ENCODE data around the gene HNRNPL. TPM values are rescaled to one million over a fixed set of nuclear protein-coding genes. Genes with fewer than 3 reads are reported as not detected.

HNRNPL gene
- total and polyA plus RNA-seq, 2 of the 8 experiments (the other 6 are each of a cell fraction or from before 2014, with no cell fraction given), result 404 to 779 TPM

DNA sequence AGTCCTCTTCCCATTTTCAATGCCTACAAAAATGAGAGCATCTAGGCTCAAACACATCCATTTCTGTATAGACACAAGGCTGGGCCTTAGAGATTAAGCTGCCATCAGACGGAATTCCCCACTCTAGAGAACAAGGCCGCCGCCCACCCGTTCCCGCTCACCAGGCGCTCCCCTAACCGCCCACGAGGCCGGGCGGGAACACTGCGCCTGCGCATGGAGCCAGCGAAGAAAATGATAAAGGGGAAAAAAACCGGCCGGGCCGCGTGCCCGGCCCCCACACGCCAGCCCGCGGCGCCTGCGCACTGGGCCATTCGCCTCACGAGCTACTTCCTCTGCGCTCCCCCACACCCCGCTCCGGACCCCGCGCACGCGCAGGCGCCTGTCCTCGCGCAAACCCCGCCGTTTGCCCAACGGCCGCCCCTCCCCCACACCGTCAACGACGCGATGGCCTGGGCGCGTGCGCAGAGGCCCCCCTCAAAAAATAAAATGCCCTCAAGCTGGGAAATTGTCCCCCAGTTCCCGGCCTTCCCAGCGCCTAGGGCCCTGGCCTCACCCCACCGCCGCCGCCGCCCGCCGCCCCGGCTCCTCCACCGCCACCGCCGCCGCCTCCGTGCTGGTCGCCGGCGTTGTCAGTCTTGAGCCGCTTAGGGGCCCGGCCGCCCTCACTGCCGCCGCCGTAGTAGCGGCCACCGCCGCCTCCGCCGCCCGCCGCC is 483 bp downstream of the HNRNPL start:
- H2BK120ac ChIP-seq (replicated peaks; ENCODE audit: low read depth, low read length), result peak overlapping the region; percentile 35
- peaks cover 22 to 45% of the 10 kb centered on the region in 2 experiments for H3K79me2 ChIP-seq (ENCODE audit: control insufficient read depth in 1 of 2, insufficient read depth in 2 of 2, low read length in 2 of 2)
- H3K9me3 ChIP-seq (ENCODE audit: insufficient read depth in 2 of 2, low read depth in 1 of 2, low read length in 1 of 2), result no peaks in the 10 kb centered on the region
- peaks cover 11% of the 10 kb centered on the region; the same call in 1 of the 2 replicates for H3K79me1 ChIP-seq (ENCODE audit: low read depth, low read length)
- 0 out of 2 replicates have a peak overlapping the region, but pooled peaks have one; percentile 72 for H2BK15ac ChIP-seq (ENCODE audit: low read length)
- H3K23me2 ChIP-seq (ENCODE audit: low read depth, low read length), result peaks cover 22% of the 10 kb centered on the region
- no peaks in the 10 kb centered on the region for H3K27me3 ChIP-seq (replicated peaks in 1 of 4; ENCODE audit: control insufficient read depth in 3 of 4, extremely low read depth in 1 of 4, insufficient read depth in 3 of 4, low read length in 3 of 4)
- H3K23ac ChIP-seq (ENCODE audit: insufficient read length), result no peak overlapping the region
- peak overlapping the region; percentile 96 to 98 for H3K4me2 ChIP-seq (ENCODE audit: insufficient read depth in 1 of 2, low read depth in 2 of 2, low read length in 2 of 2)
- peak overlapping the region; percentile 83 for H4K91ac ChIP-seq (replicated peaks; ENCODE audit: insufficient read length, low read length)
- H3K36me3 ChIP-seq (ENCODE audit: control insufficient read depth in 2 of 4, insufficient read depth in 4 of 4, low read length in 3 of 4), result peaks cover 25 to 47% (median 35%) of the 10 kb centered on the region in 4 experiments
- peak overlapping the region; percentile 68 for H4K5ac ChIP-seq (ENCODE audit: insufficient read length, low read depth, low read length)
- FAIRE-seq, result no peak
- peak overlapping the region; percentile 85 for H3K56ac ChIP-seq (replicated peaks; ENCODE audit: insufficient read length, low read depth, low read length)
- CTCF ChIA-PET (ENCODE audit: partially characterized antibody), result interaction anchor here (0.7 to 1.7 kb wide), 4 partner anchors 11 to 57 kb away, joined by 3 to 5 read pairs (median 3); no protein-coding TSS in a partner anchor
- H3K18ac ChIP-seq (ENCODE audit: extremely low read depth, low read length), result peak overlapping the region; percentile 90
- H2AK5ac ChIP-seq (ENCODE audit: low read depth, low read length), result peak overlapping the region; percentile 91
- H3K14ac ChIP-seq (ENCODE audit: insufficient read length), result no peak overlapping the region
- H4K20me1 ChIP-seq (replicated peaks in 1 of 2; ENCODE audit: control insufficient read depth in 1 of 2, insufficient read depth in 2 of 2, low read length in 2 of 2), result peaks cover 14 to 25% of the 10 kb centered on the region in 2 experiments
- peak overlapping the region; percentile 96 for H3K27ac ChIP-seq (ENCODE audit: low read depth, low read length)
- peaks cover 2 to 16% (median 11%) of the 10 kb centered on the region in 4 experiments for H3K4me1 ChIP-seq (replicated peaks in 1 of 4; ENCODE audit: control insufficient read depth in 3 of 4, insufficient read depth in 4 of 4, low read length in 3 of 4)
- peak overlapping the region; percentile 96 to 100 (median 97) for H3K9ac ChIP-seq (replicated peaks in 1 of 4; ENCODE audit: extremely low read depth in 1 of 4, low read depth in 3 of 4, low read length in 3 of 4)
- peak overlapping the region; percentile 82 for H2BK5ac ChIP-seq (ENCODE audit: low read depth, low read length)
- 0 out of 2 replicates have a peak overlapping the region, but pooled peaks have one; percentile 27 for H2BK12ac ChIP-seq (ENCODE audit: low read depth, low read length)
- no peak overlapping the region for H2AFZ ChIP-seq (ENCODE audit: low read length)
- peak overlapping the region; percentile 100 for H4K8ac ChIP-seq (ENCODE audit: extremely low read depth, insufficient read depth, low read length)
- H3K4me3 ChIP-seq (ENCODE audit: extremely low read depth in 1 of 4, insufficient read depth in 2 of 4, low read depth in 3 of 4, low read length in 4 of 4), result peak overlapping the region; percentile 80 to 97 (median 95)
- 0% methylated on average over 30 of the region's 76 CpGs; no CpG with 5 or more reads in 1 of the 2 experiments for WGBS, 2 experiments (ENCODE audit: extremely low coverage in 1 of 2, insufficient coverage in 1 of 2, insufficient read length in 1 of 2, insufficient replicate concordance in 2 of 2, low coverage in 1 of 2, low lambda C conversion rate in 2 of 2, missing lambda C conversion rate in 1 of 2)
- peak; percentile 75 to 94 for DNase-seq (ENCODE audit: low read depth in 1 of 2, low spot score in 2 of 2)
- peak overlapping the region; percentile 92 for H3K4ac ChIP-seq (replicated peaks; ENCODE audit: insufficient read length, low read depth, low read length)
- POLR2A ChIA-PET (ENCODE audit: partially characterized antibody), result interaction anchor here (0.6 to 8.3 kb wide), 35 partner anchors 10 to 249 kb away, joined by 3 to 376 read pairs (median 4); partner anchors contain the start of genes CCER2, ECH1, EIF3K and LGALS7B
- no peak overlapping the region for H2BK20ac ChIP-seq (ENCODE audit: low read length)
- TF ChIP-seq GABPA (IDR thresholded peaks at IDR 0.05; ENCODE audit: borderline replicate concordance, insufficient read depth, low read length) (no peak), SIX5 (IDR thresholded peaks at IDR 0.05; ENCODE audit: low read depth, low read length) (no peak), CHD1 (IDR thresholded peaks at IDR 0.05; ENCODE audit: low read depth, low read length) (no peak), RFX5 (IDR thresholded peaks at IDR 0.05; ENCODE audit: borderline replicate concordance, low read depth, low read length) (no peak), TAF7 (optimal IDR thresholded peaks at IDR 0.05; ENCODE audit: borderline replicate concordance, low read depth, low read length) (no peak), NRF1 (IDR thresholded peaks at IDR 0.05; ENCODE audit: low read depth, low read length) (peak; percentile 97), EP300 (IDR thresholded peaks at IDR 0.05; ENCODE audit: borderline replicate concordance in 1 of 2, low read depth in 2 of 2, low read length in 2 of 2) (no peak), RBBP5 (IDR thresholded peaks at IDR 0.05; ENCODE audit: borderline replicate concordance, low read depth, low read length) (no peak), CBX8 (IDR thresholded peaks at IDR 0.05; ENCODE audit: borderline replicate concordance, low read depth, low read length) (no peak), SP2 (IDR thresholded peaks at IDR 0.05; ENCODE audit: low read length) (no peak), CEBPB (IDR thresholded peaks at IDR 0.05; ENCODE audit: low read depth, low read length) (no peak), JUND (IDR thresholded peaks at IDR 0.05; ENCODE audit: low read length) (no peak)

All from H1 (cell line).